T follicular helper cell (primary cell): ENCODE results near the gene SRP9.
"Not testable (repeated sequence)": the region's sequence is repeated elsewhere in the genome, so short reads cannot be mapped to it uniquely, and the experiment has no call there.

Source experiments
- DNase-seq: peaks from one replicate; pipeline ENCODE4 v3.0.0-alpha.2; 2020; ENCODE audit warnings: low read depth

Gene SRP9

GRCh38 chr1:225755671-225756319, 21.8 kb upstream of the SRP9 start:
- DNase-seq, result no peak

GRCh38 chr1:225757927-225758656, 19.5 kb upstream of the SRP9 start:
- no peak for DNase-seq

GRCh38 chr1:225759972-225760371, 17.7 kb upstream of the SRP9 start:
- not testable (repeated sequence) for DNase-seq

- no peak for DNase-seq
Observed at GRCh38 chr1:225760531-225760930, 17.1 kb upstream of the SRP9 start.

GRCh38 chr1:225761395-225761794, 16.2 kb upstream of the SRP9 start:
- not testable (repeated sequence) for DNase-seq

- DNase-seq, result no peak
Observed at GRCh38 chr1:225762002-225762441, 15.6 kb upstream of the SRP9 start.

- no peak for DNase-seq
Observed at GRCh38 chr1:225762444-225762843, 15.2 kb upstream of the SRP9 start.

- DNase-seq, result no peak
Observed at GRCh38 chr1:225763716-225764548, 13.7 kb upstream of the SRP9 start.

GRCh38 chr1:225765982-225766674, 11.5 kb upstream of the SRP9 start:
- DNase-seq, result no peak

GRCh38 chr1:225766967-225767633, 10.5 kb upstream of the SRP9 start:
- DNase-seq, result no peak

GRCh38 chr1:225767634-225768540, 9.7 kb upstream of the SRP9 start:
- no peak for DNase-seq

GRCh38 chr1:225768662-225769426, 8.8 kb upstream of the SRP9 start:
- no peak for DNase-seq

- DNase-seq, result no peak
Observed at GRCh38 chr1:225769687-225770086, 7.9 kb upstream of the SRP9 start.

GRCh38 chr1:225770561-225771248, 6.9 kb upstream of the SRP9 start:
- DNase-seq, result no peak

GRCh38 chr1:225771661-225772322, 5.8 kb upstream of the SRP9 start:
- no peak for DNase-seq

GRCh38 chr1:225772323-225772768, 5.3 kb upstream of the SRP9 start:
- DNase-seq, result no peak

GRCh38 chr1:225772848-225773247, 4.8 kb upstream of the SRP9 start:
- DNase-seq, result no peak
